ENCODE results near the gene PFDN4.

The PFDN4 gene

GRCh38 chr20:54173653-54174456 lies 34.0 kb upstream of the PFDN4 start, which contains the start of gene CYP24A1:
CYP24A1 (minus strand) TSS chr20:54173986; CDS start chr20:54173579, 407 bp downstream.
- DNase-seq = no peak

DNA sequence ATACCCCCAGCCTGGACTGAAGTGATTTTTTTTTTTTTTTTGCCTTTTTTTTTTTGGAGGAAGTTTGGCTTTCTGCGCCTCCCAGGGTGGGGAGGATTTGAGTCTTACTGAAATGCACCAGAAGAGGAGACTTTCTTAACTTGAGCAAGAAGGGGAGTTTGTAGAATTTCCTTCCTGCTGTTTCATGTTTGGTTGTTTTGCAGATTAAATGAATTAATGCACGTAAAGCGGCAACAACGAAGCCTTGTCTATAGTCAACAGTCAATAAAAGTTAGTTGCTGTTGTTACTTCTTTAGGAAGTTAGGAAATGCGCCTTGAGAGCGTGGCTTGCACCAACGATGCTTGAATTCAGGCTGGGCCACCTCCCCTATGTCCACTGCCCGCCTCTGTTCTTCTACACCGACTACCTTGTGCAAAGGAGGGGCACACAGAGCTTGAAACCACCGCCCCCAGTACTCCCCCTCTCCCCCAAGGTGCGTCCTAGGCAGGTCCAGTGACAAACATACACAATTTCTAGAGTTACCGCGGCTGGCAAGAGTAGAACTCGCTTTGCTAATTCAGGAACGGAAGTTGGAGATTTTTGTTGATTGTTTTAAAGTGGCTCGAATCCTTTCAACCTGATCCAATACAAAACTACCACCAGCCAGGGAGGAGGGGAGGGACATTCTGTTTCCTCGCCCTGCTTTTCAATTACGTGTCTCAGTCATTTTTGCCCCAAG lies 33.3 kb upstream of the PFDN4 start:
- DNase-seq = no peak

- no peak for DNase-seq
Observed at GRCh38 chr20:54176610-54177009, 31.3 kb upstream of the PFDN4 start.

- DNase-seq = no peak
Observed at GRCh38 chr20:54177378-54177777, 30.5 kb upstream of the PFDN4 start.

GRCh38 chr20:54178256-54178655 lies 29.6 kb upstream of the PFDN4 start:
- DNase-seq = no peak

GRCh38 chr20:54179946-54180345 lies 27.9 kb upstream of the PFDN4 start:
- DNase-seq = no peak

DNA sequence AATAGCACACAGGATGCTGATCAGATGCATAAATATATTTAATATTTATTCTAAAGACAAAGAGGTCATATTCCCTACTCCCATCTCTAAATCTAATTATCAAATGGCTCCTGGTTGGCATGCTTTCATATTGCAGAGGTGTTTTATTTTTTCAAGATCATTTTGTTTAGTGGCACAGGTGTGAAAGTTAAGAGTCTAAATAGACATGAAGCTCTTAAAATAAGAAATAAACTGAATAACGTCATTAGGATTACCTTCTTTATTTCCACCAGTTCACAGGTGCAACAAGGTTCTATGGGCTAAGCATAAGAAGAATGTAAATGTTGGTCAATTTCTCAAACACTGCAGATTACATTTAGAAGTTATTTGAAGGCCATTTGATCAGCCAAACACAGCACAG lies 27.0 kb upstream of the PFDN4 start:
- no peak for DNase-seq

- no peak for DNase-seq
Observed at GRCh38 chr20:54184071-54184470, 23.8 kb upstream of the PFDN4 start.

GRCh38 chr20:54184904-54185626 lies 22.8 kb upstream of the PFDN4 start:
- no peak for DNase-seq

GRCh38 chr20:54188132-54188849 lies 19.6 kb upstream of the PFDN4 start:
- DNase-seq = no peak

- no peak for DNase-seq
Observed at GRCh38 chr20:54189630-54190029, 18.3 kb upstream of the PFDN4 start.

GRCh38 chr20:54190217-54190616 lies 17.7 kb upstream of the PFDN4 start:
- no peak for DNase-seq

GRCh38 chr20:54193817-54194216 lies 14.1 kb upstream of the PFDN4 start:
- no peak for DNase-seq

DNA sequence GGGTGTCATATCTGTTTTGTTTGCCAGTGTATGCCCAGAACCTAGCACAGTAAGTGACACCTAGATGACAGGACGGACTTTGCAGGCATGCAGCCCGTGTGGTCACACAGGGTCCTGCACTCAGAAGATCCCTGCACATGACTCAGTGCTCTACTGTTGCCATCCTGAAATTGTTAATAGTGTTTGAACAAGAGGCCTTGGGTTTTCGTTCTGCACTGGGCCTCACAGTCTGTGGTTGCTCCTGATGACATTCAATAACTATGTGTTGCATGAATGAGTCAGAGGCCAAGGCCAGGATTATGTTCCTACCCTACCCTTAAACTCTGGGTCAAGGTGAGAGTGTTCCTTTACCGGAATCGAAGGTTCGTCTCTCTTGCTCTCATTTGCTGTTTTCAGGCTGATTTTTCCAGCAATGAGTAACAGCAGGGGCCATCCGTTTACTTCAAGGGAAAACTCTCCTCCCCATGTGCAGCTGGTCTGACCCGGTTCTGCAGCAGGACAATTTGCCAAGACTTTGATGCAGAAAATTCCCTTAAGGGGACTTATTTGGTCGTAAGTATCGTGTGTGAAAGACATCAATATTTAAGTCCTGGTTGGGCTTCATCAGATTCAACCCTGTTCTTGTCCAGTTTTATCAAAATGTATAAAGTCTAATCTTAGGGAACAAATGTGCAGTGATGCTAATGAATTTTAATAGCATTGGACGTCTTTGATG lies 13.0 kb upstream of the PFDN4 start:
- no peak for DNase-seq

- no peak for DNase-seq
Observed at GRCh38 chr20:54195483-54196472, 12.1 kb upstream of the PFDN4 start.

- no peak for DNase-seq
Observed at GRCh38 chr20:54197621-54198604, 10.0 kb upstream of the PFDN4 start.

DNA sequence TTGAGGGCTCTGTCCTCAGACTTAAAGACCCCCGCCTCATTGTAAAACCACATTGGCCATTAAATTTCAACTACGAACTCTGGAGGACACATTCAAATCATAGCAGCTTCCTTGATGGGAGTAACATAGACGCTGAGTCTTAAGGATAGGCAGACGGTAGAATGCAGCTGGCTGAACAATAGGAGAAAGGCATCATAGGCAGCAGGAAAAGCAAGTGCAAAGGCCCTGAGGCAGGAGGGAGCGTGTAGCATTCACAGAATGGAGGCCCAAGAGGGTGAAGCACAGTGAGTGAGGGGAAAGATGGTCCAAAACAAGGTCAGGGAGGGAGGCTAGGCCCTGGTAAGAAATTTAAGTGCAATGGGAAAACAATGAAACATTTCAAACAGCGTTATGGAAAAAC lies 8.6 kb upstream of the PFDN4 start:
- DNase-seq = no peak

DNA sequence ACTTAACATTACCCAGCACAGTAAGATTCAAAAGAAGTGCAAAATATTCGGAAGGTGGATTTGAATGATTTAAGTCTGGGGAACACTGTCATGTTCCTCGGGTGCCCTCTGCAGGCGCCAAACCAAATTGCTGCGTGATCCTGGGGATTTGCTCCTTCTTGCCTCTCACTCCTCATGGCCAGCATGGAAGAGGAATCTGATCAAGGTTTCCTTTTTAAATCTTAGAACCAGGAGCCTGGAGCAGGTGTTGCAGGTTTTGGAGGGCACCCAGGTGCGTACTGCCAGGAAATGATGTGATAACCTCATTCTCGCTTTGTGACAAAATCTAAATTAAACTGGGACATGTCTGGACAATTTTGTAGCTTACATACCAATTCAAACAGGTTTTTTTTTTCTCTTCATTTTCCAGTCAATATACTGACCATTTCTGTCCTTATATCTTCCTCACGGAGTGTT lies 8.1 kb upstream of the PFDN4 start:
- peak; percentile 59 for DNase-seq

DNA sequence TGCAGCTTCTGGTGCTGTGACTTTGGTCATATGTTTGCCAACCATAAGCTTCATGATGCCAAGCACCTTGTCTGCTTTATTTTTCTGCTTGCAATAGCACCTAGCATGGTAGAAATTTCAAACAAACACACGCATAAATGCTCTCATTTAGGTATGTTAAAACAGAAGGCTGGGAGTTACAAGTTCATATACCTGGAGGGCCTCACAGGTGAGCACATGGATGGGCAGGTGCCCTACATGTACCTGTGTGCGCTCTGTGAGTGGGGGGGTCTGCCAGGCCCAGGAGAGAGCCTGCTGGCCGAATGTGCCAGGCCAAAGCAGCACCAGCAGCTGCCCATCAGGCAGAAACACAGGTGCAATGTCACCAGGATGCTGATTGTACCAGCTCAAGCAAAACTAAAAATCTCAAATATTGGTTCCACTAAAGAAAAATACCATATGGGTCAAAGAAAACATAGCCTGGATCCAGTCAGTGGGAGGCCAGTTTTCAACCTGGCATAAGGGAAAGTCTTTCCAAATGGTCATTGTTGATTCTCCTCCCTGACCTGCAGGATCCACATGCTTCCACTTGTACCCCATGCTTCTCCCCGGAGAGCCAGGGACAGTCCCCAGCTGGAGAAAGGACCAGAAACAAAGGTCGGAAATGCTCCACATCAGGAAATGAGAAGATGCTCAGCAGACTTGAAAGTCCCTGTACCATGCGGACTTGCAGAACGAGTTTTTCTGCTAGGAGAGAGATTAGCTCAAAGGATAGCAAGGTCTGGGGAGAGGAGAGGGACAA lies 7.2 kb upstream of the PFDN4 start:
- DNase-seq = no peak
